H1 (cell line): ENCODE data around the gene EIF4E. TPM values are rescaled to one million over a fixed set of nuclear protein-coding genes. Genes with fewer than 3 reads are reported as not detected.

Experiments
- CTCF ChIA-PET: fragments of 300-600 bp; sonication (Branson Sonifier 250); formaldehyde crosslinking; loops from one replicate; lab custom pipeline; 2021; ENCODE audit not compliant: partially characterized antibody; lab: Charles Lee
- POLR2A ChIA-PET: fragments of 300-600 bp; sonication (Branson Sonifier 250); formaldehyde crosslinking; loops from one replicate; lab custom pipeline; 2021; ENCODE audit warnings: inconsistent platforms; ENCODE audit not compliant: partially characterized antibody; lab: Charles Lee
- DNase-seq, 2 experiments: peaks; one replicate each; pipeline versions ENCODE4 v3.0.0 to v3.0.0-alpha.2; 2010 to 2022; ENCODE audit warnings: low spot score in 2 of 2, low read depth in 1 of 2, mixed read lengths in 1 of 2
- FAIRE-seq: peaks from 2 replicates; lab custom pipeline; 2011; peaks lifted over from hg19 to GRCh38; lab: Jason Lieb, UNC
- H2AFZ ChIP-seq: 2 replicates; pipeline ENCODE4 v1.8.1; 2012; ENCODE audit warnings: low read length, inconsistent platforms
- H2AK5ac ChIP-seq: 2 replicates; pipeline ENCODE4 v1.6.1; 2013; ENCODE audit warnings: low read depth, low read length
- H2BK120ac ChIP-seq: replicated peaks from 2 replicates; pipeline ENCODE3; 2013; ENCODE audit warnings: low read depth, low read length, inconsistent platforms
- H2BK12ac ChIP-seq: 2 replicates; pipeline ENCODE4 v1.6.1; 2013; ENCODE audit warnings: low read depth, low read length
- H2BK15ac ChIP-seq: 2 replicates; pipeline ENCODE4 v1.6.1; 2013; ENCODE audit warnings: low read length
- H2BK20ac ChIP-seq: 2 replicates; pipeline ENCODE4 v1.6.1; 2013; ENCODE audit warnings: low read length
- H2BK5ac ChIP-seq: 2 replicates; pipeline ENCODE4 v1.6.1; 2013; ENCODE audit warnings: low read depth, low read length
- H3K14ac ChIP-seq: 2 replicates; pipeline ENCODE4 v1.6.1; 2013; ENCODE audit warnings: inconsistent platforms; ENCODE audit not compliant: insufficient read length
- H3K18ac ChIP-seq: 2 replicates; pipeline ENCODE4 v1.6.1; 2013; ENCODE audit warnings: low read length; ENCODE audit errors: extremely low read depth
- H3K23ac ChIP-seq: 2 replicates; pipeline ENCODE4 v1.6.1; 2013; ENCODE audit warnings: inconsistent platforms; ENCODE audit not compliant: insufficient read length
- H3K23me2 ChIP-seq: 2 replicates; pipeline ENCODE4 v1.6.1; 2013; ENCODE audit warnings: low read depth, low read length
- H3K27ac ChIP-seq: 2 replicates; pipeline ENCODE4 v1.6.1; 2011; ENCODE audit warnings: low read depth, low read length, inconsistent platforms
- H3K27me3 ChIP-seq, 4 experiments: replicated peaks in 1 of 4; 1 replicate in 1 of 4; 2 replicates in 3 of 4; pipeline versions ENCODE4 v1.6.1 to v1.8.1; 2011 to 2013; ENCODE audit warnings: low read length in 3 of 4, mild to moderate bottlenecking in 3 of 4, inconsistent platforms in 2 of 4, mixed read lengths in 2 of 4, moderate library complexity in 1 of 4; ENCODE audit not compliant: control insufficient read depth in 3 of 4, insufficient read depth in 3 of 4; ENCODE audit errors: extremely low read depth in 1 of 4
- H3K36me3 ChIP-seq, 4 experiments: 2 replicates each; pipeline versions ENCODE4 v1.6.1 to v1.8.1; 2011 to 2013; ENCODE audit warnings: mild to moderate bottlenecking in 4 of 4, low read length in 3 of 4, moderate library complexity in 2 of 4, control low read depth in 1 of 4, inconsistent platforms in 1 of 4; ENCODE audit not compliant: insufficient read depth in 4 of 4, control insufficient read depth in 2 of 4
- H3K4ac ChIP-seq: replicated peaks from 2 replicates; pipeline ENCODE3; 2013; ENCODE audit warnings: low read length, low read depth, mixed read lengths, inconsistent platforms; ENCODE audit not compliant: insufficient read length
- H3K4me1 ChIP-seq, 4 experiments: replicated peaks in 1 of 4; 1 replicate in 1 of 4; 2 replicates in 3 of 4; pipeline versions ENCODE4 v1.6.1 to v1.8.1; 2011 to 2013; ENCODE audit warnings: low read length in 3 of 4, inconsistent platforms in 2 of 4, mixed read lengths in 1 of 4; ENCODE audit not compliant: insufficient read depth in 4 of 4, control insufficient read depth in 3 of 4
- H3K4me2 ChIP-seq, 2 experiments: 2 replicates each; pipeline versions ENCODE4 v1.6.1 to v1.8.1; 2011 to 2013; ENCODE audit warnings: low read depth in 2 of 2, low read length in 2 of 2, control low read depth in 1 of 2, inconsistent platforms in 1 of 2, mild to moderate bottlenecking in 1 of 2; ENCODE audit not compliant: insufficient read depth in 1 of 2
- H3K4me3 ChIP-seq, 4 experiments: fragments of 200-600, 300-600 bp in 1 of 4; sonication (generic), shearing (Covaris generic), sonication (Bioruptor Twin) in 1 of 4; 2 replicates each; pipeline versions ENCODE4 v1.5.1 to v1.8.1; 2011 to 2016; ENCODE audit warnings: low read length in 4 of 4, low read depth in 3 of 4, control low read depth in 2 of 4, inconsistent platforms in 2 of 4, mild to moderate bottlenecking in 2 of 4, mixed read lengths in 1 of 4, moderate library complexity in 1 of 4; ENCODE audit not compliant: insufficient read depth in 2 of 4; ENCODE audit errors: extremely low read depth in 1 of 4
- H3K56ac ChIP-seq: replicated peaks from 2 replicates; pipeline ENCODE3; 2013; ENCODE audit warnings: low read depth, mild to moderate bottlenecking, mixed read lengths, low read length, inconsistent platforms; ENCODE audit not compliant: insufficient read length
- H3K79me1 ChIP-seq: 2 replicates; pipeline ENCODE4 v1.6.1; 2013; ENCODE audit warnings: low read depth, low read length, control low read depth
- H3K79me2 ChIP-seq, 2 experiments: 2 replicates each; pipeline versions ENCODE4 v1.6.1 to v1.8.1; 2012 to 2013; ENCODE audit warnings: low read length in 2 of 2, mild to moderate bottlenecking in 2 of 2, inconsistent platforms in 1 of 2; ENCODE audit not compliant: insufficient read depth in 2 of 2, control insufficient read depth in 1 of 2
- H3K9ac ChIP-seq, 4 experiments: replicated peaks in 1 of 4; 1 replicate in 1 of 4; 2 replicates in 3 of 4; pipeline versions ENCODE4 v1.6.1 to v1.8.1; 2011 to 2013; ENCODE audit warnings: low read depth in 3 of 4, low read length in 3 of 4, control low read depth in 2 of 4, mild to moderate bottlenecking in 2 of 4, moderate library complexity in 2 of 4, inconsistent platforms in 1 of 4; ENCODE audit errors: extremely low read depth in 1 of 4
- H3K9me3 ChIP-seq, 2 experiments: 2 replicates each; pipeline versions ENCODE4 v1.6.1 to v1.8.1; 2012 to 2013; ENCODE audit warnings: mild to moderate bottlenecking in 2 of 2, moderate library complexity in 2 of 2, control low read depth in 1 of 2, inconsistent platforms in 1 of 2, low read depth in 1 of 2, low read length in 1 of 2, mixed read lengths in 1 of 2; ENCODE audit not compliant: insufficient read depth in 2 of 2
- H4K20me1 ChIP-seq, 2 experiments: replicated peaks in 1 of 2; 2 replicates each; pipeline versions ENCODE3 to v1.8.1; 2011 to 2013; ENCODE audit warnings: inconsistent platforms in 2 of 2, low read length in 2 of 2, mild to moderate bottlenecking in 1 of 2; ENCODE audit not compliant: insufficient read depth in 2 of 2, control insufficient read depth in 1 of 2
- H4K5ac ChIP-seq: 2 replicates; pipeline ENCODE4 v1.6.1; 2013; ENCODE audit warnings: low read length, low read depth, mixed read lengths, inconsistent platforms; ENCODE audit not compliant: insufficient read length
- H4K8ac ChIP-seq: 2 replicates; pipeline ENCODE4 v1.8.0; 2013; ENCODE audit warnings: mild to moderate bottlenecking, moderate library complexity, low read length, inconsistent platforms; ENCODE audit not compliant: insufficient read depth; ENCODE audit errors: extremely low read depth
- H4K91ac ChIP-seq: replicated peaks from 2 replicates; pipeline ENCODE3; 2013; ENCODE audit warnings: low read length, mixed read lengths, inconsistent platforms; ENCODE audit not compliant: insufficient read length
- TAF1 ChIP-seq: IDR thresholded peaks from 2 replicates; pipeline ENCODE4 v1.6.1; 2011; ENCODE audit warnings: mild to moderate bottlenecking, low read depth, low read length
- WGBS, 2 experiments: shearing (Covaris generic) in 1 of 2; methylation state at CpG; one replicate each; pipeline versions ENCODE4 v1.1.6 to v1.1.7; 2013 to 2015; ENCODE audit warnings: low lambda C conversion rate in 2 of 2, mixed read lengths in 2 of 2, inconsistent platforms in 1 of 2, low coverage in 1 of 2, missing lambda C conversion rate in 1 of 2; ENCODE audit not compliant: insufficient replicate concordance in 2 of 2, insufficient coverage in 1 of 2, insufficient read length in 1 of 2; ENCODE audit errors: extremely low coverage in 1 of 2, missing lambda C conversion rate in 1 of 2; 5-methylcytosine and 5-hydroxymethylcytosine counted together
- polyA plus RNA-seq, 7 experiments: library from polyadenylated mRNA; depleted of rRNA in 3 of 7; stranded (reverse) in 5 of 7; unstranded in 2 of 7; fragments of >200 nt in 5 of 7; fragments of 200-250 nt in 2 of 7; gene quantifications; 1 replicate in 5 of 7; 2 replicates in 1 of 7; 4 replicates in 1 of 7; pipeline versions ENCODE4 v1.2.1 to v1.2.3, GENCODE V29; 2011 to 2013; ENCODE audit warnings: missing spikeins in 2 of 7, mixed read lengths in 2 of 7
- total RNA-seq: library from RNA; stranded (reverse); fragmentation: NEBNext Ultra II Directional; extraction: Animal tissue kit (Norgen Biotek cat#: 25700); gene quantifications from 2 replicates; pipeline ENCODE4 v1.2.1, GENCODE V29; 2021
- TF ChIP-seq, protein P1 (sequence below): IDR thresholded peaks from 2 replicates; pipeline ENCODE4 v1.6.1; 2011; ENCODE audit warnings: low read length, improper control_type of control experiment

The EIF4E gene
- total and polyA plus RNA-seq, 2 of the 8 experiments (the other 6 are each of a cell fraction or from before 2014, with no cell fraction given), result 59.6 to 185 TPM

DNA sequence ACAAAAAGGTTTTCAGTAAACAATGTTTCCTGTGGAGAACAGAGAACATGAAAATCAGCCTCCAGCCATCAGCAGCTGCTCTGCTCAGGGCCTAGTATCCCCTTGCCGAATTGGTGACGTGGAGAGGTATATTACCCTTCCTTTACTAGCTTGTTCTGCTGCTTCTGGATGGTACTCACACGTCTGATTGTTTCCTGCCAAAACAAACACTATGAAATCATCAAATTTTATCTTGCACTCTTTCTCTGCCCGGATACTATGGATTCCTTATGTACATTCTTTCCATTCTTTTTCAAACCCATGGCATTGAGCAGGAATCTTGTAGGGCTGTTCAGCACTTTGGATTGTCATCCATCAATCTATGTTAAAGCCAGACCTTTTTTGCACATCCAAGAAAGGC is 47.8 kb upstream of the EIF4E start:
- H2AFZ ChIP-seq, result no peak overlapping the region
- no peak for TF ChIP-seq TAF1
- TF ChIP-seq, protein P1, sequence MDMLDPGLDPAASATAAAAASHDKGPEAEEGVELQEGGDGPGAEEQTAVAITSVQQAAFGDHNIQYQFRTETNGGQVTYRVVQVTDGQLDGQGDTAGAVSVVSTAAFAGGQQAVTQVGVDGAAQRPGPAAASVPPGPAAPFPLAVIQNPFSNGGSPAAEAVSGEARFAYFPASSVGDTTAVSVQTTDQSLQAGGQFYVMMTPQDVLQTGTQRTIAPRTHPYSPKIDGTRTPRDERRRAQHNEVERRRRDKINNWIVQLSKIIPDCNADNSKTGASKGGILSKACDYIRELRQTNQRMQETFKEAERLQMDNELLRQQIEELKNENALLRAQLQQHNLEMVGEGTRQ, result no peak

More for the DNA sequence above, 47.8 kb upstream of the EIF4E start:
- H4K20me1 ChIP-seq, result no peaks in the 10 kb centered on the region
- FAIRE-seq, result no peak
- no peak overlapping the region for H3K4me2 ChIP-seq
- ChIA-PET POLR2A (interaction anchor here (1.2 to 1.7 kb wide), 2 partner anchors 19 to 52 kb away, joined by 4 to 5 read pairs; partner anchors contain the start of gene METAP1), CTCF (interaction anchor here (1.7 kb wide), 1 partner anchor 18 kb away, joined by 4 read pairs; the partner anchor contains the start of gene METAP1)
- no peak for DNase-seq
- no peak overlapping the region for H3K18ac ChIP-seq
- H4K8ac ChIP-seq, result no peak overlapping the region
- no peaks in the 10 kb centered on the region for H3K79me1 ChIP-seq
- H2BK120ac ChIP-seq, result no peak overlapping the region
- H2BK20ac ChIP-seq, result no peak overlapping the region
- no peaks in the 10 kb centered on the region for H3K36me3 ChIP-seq
- no peaks in the 10 kb centered on the region for H3K27me3 ChIP-seq
- WGBS, 2 experiments, result 82% methylated on average over 4 of the region's 4 CpGs; no CpG with 5 or more reads in 1 of the 2 experiments
- H3K27ac ChIP-seq, result no peak overlapping the region
- no peaks in the 10 kb centered on the region for H3K9me3 ChIP-seq
- H4K91ac ChIP-seq, result no peak overlapping the region
- H3K14ac ChIP-seq, result no peak overlapping the region
- no peak overlapping the region for H4K5ac ChIP-seq
- H3K4me1 ChIP-seq, result no peaks in the 10 kb centered on the region
- no peak overlapping the region for H3K4ac ChIP-seq
- H2BK12ac ChIP-seq, result no peak overlapping the region
- H3K79me2 ChIP-seq, result no peaks in the 10 kb centered on the region
- no peak overlapping the region for H3K56ac ChIP-seq
- H2BK15ac ChIP-seq, result no peak overlapping the region
- H3K4me3 ChIP-seq, result no peak overlapping the region
- H3K9ac ChIP-seq, result no peak overlapping the region
- H2AK5ac ChIP-seq, result no peak overlapping the region
- no peaks in the 10 kb centered on the region for H3K23me2 ChIP-seq
- H2BK5ac ChIP-seq, result no peak overlapping the region
- H3K23ac ChIP-seq, result no peak overlapping the region
